ENCODE data around the gene TBC1D22A.

DNA sequence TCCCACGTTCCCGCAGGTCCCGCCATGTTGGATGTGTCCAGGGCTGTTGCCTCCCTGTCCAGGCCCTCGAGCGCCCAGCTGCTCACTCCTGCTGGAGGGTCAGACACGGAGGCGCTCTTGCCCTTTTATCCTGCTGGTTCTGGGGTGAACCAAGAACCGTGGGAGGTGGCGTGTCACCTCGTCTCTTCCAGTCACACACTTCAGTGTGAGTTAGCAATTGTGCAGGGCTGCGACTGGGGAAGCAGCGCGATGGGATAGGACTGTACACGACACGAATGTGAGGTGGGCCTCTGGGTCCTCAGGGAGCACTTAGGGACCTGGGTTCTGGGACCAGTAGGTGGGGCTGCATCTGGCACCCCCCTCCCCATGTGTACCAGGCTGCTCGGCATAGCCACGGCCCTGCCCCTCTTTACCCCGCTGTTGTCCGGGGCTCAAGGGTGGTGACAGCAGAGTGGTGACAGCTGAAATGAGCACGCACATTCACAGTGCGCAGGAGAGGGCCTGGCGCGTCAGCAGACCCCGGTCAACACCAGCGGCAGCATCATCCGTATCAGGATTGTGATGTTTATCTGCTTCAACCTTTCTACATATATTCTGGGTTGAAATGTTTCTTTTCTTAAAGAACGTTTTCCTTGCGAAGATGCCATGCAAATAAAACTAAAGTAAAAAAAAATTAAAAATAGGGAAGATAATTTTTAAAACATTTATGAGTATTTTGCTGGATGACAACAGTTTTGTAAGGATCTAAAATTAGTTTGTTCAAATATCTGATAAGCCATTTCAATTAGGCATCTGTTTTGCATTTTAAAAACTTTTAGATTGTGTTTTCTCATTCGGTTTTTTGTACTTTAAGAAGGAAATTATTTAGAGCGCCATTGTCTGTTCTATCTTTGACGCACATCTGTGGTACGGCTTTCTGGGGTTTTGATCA, 210.7 kb downstream of the TBC1D22A start:
- no peak for TF ChIP-seq POLR2A (IDR thresholded peaks at IDR 0.05)
- TF ChIP-seq, protein P1, sequence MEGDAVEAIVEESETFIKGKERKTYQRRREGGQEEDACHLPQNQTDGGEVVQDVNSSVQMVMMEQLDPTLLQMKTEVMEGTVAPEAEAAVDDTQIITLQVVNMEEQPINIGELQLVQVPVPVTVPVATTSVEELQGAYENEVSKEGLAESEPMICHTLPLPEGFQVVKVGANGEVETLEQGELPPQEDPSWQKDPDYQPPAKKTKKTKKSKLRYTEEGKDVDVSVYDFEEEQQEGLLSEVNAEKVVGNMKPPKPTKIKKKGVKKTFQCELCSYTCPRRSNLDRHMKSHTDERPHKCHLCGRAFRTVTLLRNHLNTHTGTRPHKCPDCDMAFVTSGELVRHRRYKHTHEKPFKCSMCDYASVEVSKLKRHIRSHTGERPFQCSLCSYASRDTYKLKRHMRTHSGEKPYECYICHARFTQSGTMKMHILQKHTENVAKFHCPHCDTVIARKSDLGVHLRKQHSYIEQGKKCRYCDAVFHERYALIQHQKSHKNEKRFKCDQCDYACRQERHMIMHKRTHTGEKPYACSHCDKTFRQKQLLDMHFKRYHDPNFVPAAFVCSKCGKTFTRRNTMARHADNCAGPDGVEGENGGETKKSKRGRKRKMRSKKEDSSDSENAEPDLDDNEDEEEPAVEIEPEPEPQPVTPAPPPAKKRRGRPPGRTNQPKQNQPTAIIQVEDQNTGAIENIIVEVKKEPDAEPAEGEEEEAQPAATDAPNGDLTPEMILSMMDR (IDR thresholded peaks at IDR 0.05): no peak
